SJSA1 (cell line): ENCODE results near the gene TRIP13. TPM values are rescaled to one million over a fixed set of nuclear protein-coding genes. Genes with fewer than 3 reads are reported as not detected.
"Not testable (repeated sequence)": the region's sequence is repeated elsewhere in the genome, so short reads cannot be mapped to it uniquely, and the experiment has no call there.

Experiments used
- DNase-seq, 2 experiments: peaks; one replicate each; pipeline ENCODE4 v3.0.0-alpha.2; 2015 to 2020; ENCODE audit warnings: low spot score in 2 of 2, low read depth in 1 of 2
- H3K27ac ChIP-seq: fragments of 250-450 bp; sonication (Bioruptor Pico); 2 replicates; pipeline ENCODE4 v1.5.1; 2020; ENCODE audit warnings: mild to moderate bottlenecking, moderate library complexity
- H3K27me3 ChIP-seq: fragments of 250-450 bp; sonication (Bioruptor Pico); replicated peaks from 2 replicates; pipeline ENCODE4 v1.5.1; 2020; ENCODE audit warnings: mild to moderate bottlenecking, moderate library complexity
- H3K36me3 ChIP-seq: fragments of 250-450 bp; sonication (Bioruptor Pico); 2 replicates; pipeline ENCODE4 v1.5.1; 2020; ENCODE audit warnings: mild to moderate bottlenecking
- H3K4me1 ChIP-seq: fragments of 250-450 bp; sonication (Bioruptor Pico); replicated peaks from 2 replicates; pipeline ENCODE4 v1.6.1; 2021; ENCODE audit warnings: mild to moderate bottlenecking
- H3K4me3 ChIP-seq: fragments of 250-450 bp; sonication (Bioruptor Pico); 2 replicates; pipeline ENCODE4 v1.5.1; 2020; ENCODE audit warnings: mild to moderate bottlenecking
- H3K9me3 ChIP-seq: fragments of 250-450 bp; sonication (Bioruptor Pico); replicated peaks from 2 replicates; pipeline ENCODE4 v1.5.1; 2020; ENCODE audit warnings: mild to moderate bottlenecking
- total RNA-seq: library from RNA; depleted of rRNA; stranded (reverse); fragments of >200 nt; shearing (Covaris generic); gene quantifications from 2 replicates; pipeline ENCODE4 v1.2.3, GENCODE V29; 2014

The TRIP13 gene
- total RNA-seq, 1 experiment from 2014 or later: 108 TPM

DNA sequence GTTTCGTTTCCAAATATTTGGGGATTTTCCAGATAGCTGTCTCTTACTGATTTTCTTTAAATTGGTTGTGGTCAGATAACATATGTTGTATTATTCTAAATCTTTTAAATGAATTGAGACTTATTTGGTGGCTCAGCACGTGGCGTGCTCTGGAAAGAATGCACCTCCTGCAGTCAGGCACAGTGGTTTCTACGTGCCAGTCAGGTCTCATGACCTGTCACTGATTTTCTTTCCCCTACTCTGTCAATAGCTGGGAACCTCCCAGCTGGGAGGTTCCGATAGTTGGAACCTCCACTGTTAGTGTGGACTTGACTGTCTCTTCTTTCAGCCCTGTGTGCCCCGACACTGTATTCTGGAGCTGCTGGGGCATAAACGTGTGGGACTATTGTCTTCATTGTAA, 27.6 kb downstream of the TRIP13 start:
- Histone ChIP-seq H3K27ac (peak overlapping the region; percentile 11; the same call in 1 of the 2 replicates), H3K4me3 (no peak overlapping the region), H3K4me1 (peaks cover 27% of the 10 kb centered on the region), H3K36me3 (peaks cover 35% of the 10 kb centered on the region), H3K27me3 (no peaks in the 10 kb centered on the region; the same call in 1 of the 2 replicates), H3K9me3 (peaks cover 3% of the 10 kb centered on the region; the same call in 1 of the 2 replicates)
- DNase-seq: no peak

GRCh38 chr5:921456-922435, 29.1 kb downstream of the TRIP13 start:
- Histone ChIP-seq H3K36me3 (peaks cover 23% of the 10 kb centered on the region), H3K4me1 (peaks cover 30% of the 10 kb centered on the region), H3K9me3 (peaks cover 3% of the 10 kb centered on the region; the same call in 1 of the 2 replicates), H3K27me3 (peaks cover 9% of the 10 kb centered on the region), H3K27ac (no peak overlapping the region), H3K4me3 (no peak overlapping the region)
- peak in 1 of 2 experiments; percentile 47 for DNase-seq

DNA sequence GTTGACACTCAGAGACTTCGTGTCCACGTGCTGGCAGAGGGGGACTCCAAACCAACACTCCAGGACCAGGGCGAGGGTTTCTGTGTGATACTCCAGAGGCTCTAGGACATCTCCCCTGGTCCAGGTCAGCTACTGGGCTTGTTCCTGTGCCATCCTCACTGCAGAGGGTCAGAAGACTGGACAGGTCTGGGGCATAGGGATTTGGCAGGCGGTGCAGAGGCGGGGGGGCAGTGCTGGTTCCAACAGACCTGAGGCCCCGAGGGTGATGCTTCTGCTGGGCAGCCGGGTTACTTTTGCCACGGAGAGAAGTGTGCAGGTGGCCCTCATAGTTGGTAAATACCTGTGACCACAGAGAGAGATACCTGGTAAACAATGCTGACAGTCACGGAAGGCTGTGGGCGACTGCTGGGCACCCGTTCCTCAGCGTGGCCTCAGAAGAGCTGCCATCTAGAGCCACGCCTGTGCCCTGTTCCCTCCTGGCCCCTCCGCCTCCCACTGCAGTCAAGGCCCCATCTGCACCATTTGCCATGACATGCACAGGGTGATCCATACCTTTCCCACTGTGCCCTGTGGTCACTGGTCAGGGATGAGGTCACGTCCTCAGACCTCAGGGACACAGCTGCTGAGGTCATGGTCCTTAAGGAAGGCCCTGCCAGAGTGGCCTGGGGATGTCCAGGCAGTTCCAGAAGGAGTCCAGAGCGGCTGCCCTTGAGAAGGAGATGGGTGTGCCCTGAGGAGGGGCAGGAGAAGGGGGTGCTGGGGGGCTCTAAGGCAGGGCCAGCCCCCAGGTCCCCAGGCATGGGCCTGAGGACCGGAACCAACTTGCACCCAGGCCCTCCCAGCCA, 30.0 kb downstream of the TRIP13 start:
- DNase-seq: no peak
- Histone ChIP-seq H3K4me3 (no peak overlapping the region), H3K27ac (no peak overlapping the region), H3K4me1 (peaks cover 34% of the 10 kb centered on the region), H3K9me3 (peaks cover 3% of the 10 kb centered on the region; the same call in 1 of the 2 replicates), H3K36me3 (peaks cover 14% of the 10 kb centered on the region), H3K27me3 (peaks cover 12% of the 10 kb centered on the region)

DNA sequence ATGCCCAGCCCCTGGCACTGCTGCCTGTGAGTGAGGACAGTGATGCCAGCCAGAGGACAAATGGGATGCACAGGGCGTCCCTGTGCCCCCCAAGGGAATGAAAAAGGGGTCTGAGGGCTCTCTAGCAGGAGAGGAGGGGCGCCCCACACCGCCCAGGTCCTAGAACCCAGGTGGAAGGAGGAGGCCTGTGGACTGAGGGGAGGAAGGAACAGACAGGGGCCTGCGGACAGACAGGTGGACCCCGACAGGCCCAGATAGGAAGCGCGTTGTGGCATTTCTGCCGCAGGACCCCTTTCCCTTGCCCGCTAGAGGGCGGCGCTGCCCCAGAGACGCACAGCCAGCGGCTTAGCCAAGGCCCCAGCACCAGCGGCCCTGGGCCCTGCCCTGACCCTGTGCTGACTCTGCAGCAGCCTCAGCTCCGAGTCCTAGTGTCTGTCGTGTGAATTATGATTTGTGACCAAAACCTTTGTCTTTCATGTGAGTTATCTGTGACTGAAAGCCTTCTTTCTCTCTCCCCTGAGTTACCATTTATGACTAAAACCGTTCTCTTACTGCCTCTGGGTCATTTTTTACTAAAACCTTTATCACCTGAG, 30.7 kb downstream of the TRIP13 start:
- Histone ChIP-seq H3K27me3 (peaks cover 12% of the 10 kb centered on the region), H3K4me1 (peaks cover 31% of the 10 kb centered on the region), H3K27ac (no peak overlapping the region), H3K9me3 (peaks cover 3% of the 10 kb centered on the region; the same call in 1 of the 2 replicates), H3K36me3 (peaks cover 9% of the 10 kb centered on the region), H3K4me3 (no peak overlapping the region)
- DNase-seq: peak; percentile 80 to 92

- H3K9me3 ChIP-seq: no peaks in the 10 kb centered on the region
- H3K4me3 ChIP-seq: no peak overlapping the region
- peak; percentile 40 to 65 for DNase-seq
- no peaks in the 10 kb centered on the region for H3K36me3 ChIP-seq
- H3K27ac ChIP-seq: no peak overlapping the region
- H3K4me1 ChIP-seq: peaks cover 10% of the 10 kb centered on the region
- H3K27me3 ChIP-seq: peaks cover 16% of the 10 kb centered on the region
Measured at GRCh38 chr5:926417-927171, 33.9 kb downstream of the TRIP13 start.

GRCh38 chr5:927172-928015, 34.7 kb downstream of the TRIP13 start:
- DNase-seq: peak in 1 of 2 experiments; percentile 48
- H3K4me1 ChIP-seq: peaks cover 10% of the 10 kb centered on the region
- H3K36me3 ChIP-seq: no peaks in the 10 kb centered on the region
- H3K4me3 ChIP-seq: no peak overlapping the region
- H3K9me3 ChIP-seq: no peaks in the 10 kb centered on the region
- peaks cover 19% of the 10 kb centered on the region for H3K27me3 ChIP-seq
- no peak overlapping the region for H3K27ac ChIP-seq

DNA sequence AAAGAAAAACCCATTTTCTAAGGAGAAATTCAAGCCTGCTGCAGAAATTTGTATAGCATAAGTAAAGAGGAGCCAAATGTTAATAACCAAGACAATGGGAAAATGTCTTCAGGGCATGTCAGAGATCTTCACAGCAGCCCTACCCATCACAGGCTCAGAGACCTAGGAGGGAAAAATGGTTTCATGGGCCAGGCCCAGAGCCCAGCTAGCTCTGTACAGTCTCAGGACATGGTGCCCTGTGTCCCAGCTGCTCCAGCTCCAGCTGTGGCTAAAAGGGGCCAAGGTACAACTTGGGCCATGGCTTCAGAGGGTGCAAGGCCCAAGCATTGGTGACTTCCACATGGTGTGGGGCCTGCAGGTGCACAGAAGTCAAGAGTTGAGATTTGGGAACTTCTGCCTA, 36.5 kb downstream of the TRIP13 start:
- not testable (repeated sequence) for H3K4me1 ChIP-seq, H3K36me3 ChIP-seq, H3K9me3 ChIP-seq, H3K4me3 ChIP-seq, H3K27ac ChIP-seq
- DNase-seq: peak in 1 of 2 experiments; percentile 23
- H3K27me3 ChIP-seq: peaks cover 19% of the 10 kb centered on the region

DNA sequence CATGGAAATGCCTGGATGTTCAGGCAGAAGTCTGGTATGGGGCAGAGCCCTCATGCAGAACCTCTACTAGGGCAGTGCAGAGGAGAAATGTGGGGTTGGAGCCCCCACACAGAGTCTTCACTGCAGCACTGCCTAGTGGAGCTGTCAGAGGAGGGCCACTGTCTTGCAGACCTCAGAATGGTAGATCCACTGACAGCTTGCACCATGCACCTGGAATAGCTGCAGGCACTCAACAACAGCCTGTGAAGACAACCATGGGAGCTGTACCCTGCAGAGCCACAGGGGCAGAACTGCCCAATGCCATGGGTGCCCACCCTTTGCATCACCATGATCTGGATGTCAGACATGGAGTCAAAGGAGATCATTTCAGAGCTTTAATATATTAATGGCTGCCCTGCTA, 36.9 kb downstream of the TRIP13 start:
- Histone ChIP-seq H3K27me3 (peaks cover 19% of the 10 kb centered on the region), H3K4me3 (no peak overlapping the region), H3K9me3 (no peaks in the 10 kb centered on the region), H3K4me1 (peaks cover 7% of the 10 kb centered on the region), H3K36me3 (no peaks in the 10 kb centered on the region), H3K27ac (no peak overlapping the region)
- peak in 1 of 2 experiments; percentile 33 for DNase-seq

DNA sequence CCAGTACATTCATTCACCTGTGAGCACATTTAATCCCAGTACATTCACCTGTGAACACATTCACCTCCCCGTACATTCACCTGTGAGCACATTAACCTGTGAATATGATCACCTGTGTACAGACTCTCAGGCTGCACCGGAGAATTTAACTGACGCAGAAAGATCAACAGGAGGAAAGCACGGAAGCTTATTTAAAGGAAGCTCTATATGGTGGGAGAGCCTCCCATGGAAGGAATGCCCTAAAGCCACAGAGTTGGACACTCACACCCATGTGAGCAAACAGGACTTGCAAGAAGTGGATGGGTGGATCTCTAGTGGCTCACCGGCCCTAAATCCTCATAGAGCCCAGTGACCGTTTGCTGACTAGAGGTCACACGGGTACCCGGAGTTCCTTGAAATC, 38.2 kb downstream of the TRIP13 start:
- H3K9me3 ChIP-seq: no peaks in the 10 kb centered on the region
- peaks cover 18% of the 10 kb centered on the region for H3K27me3 ChIP-seq

GRCh38 chr5:931570-932145, 39.0 kb downstream of the TRIP13 start:
- peaks cover 5% of the 10 kb centered on the region for H3K4me1 ChIP-seq
- DNase-seq: peak in 1 of 2 experiments; percentile 41
- H3K27me3 ChIP-seq: peaks cover 12% of the 10 kb centered on the region
- no peaks in the 10 kb centered on the region for H3K9me3 ChIP-seq
- no peak overlapping the region for H3K27ac ChIP-seq
- no peak overlapping the region for H3K4me3 ChIP-seq
- H3K36me3 ChIP-seq: no peaks in the 10 kb centered on the region

More for the DNA sequence above, 38.2 kb downstream of the TRIP13 start:
- Histone ChIP-seq H3K4me3 (no peak overlapping the region), H3K4me1 (peaks cover 7% of the 10 kb centered on the region), H3K27ac (no peak overlapping the region), H3K36me3 (no peaks in the 10 kb centered on the region)
- DNase-seq: peak in 1 of 2 experiments; percentile 35

GRCh38 chr5:932151-932627, 39.5 kb downstream of the TRIP13 start:
- Histone ChIP-seq H3K27me3 (peaks cover 8% of the 10 kb centered on the region), H3K36me3 (no peaks in the 10 kb centered on the region), H3K4me1 (peaks cover under 1% of the 10 kb centered on the region; the same call in 1 of the 2 replicates), H3K27ac (no peak overlapping the region), H3K9me3 (no peaks in the 10 kb centered on the region), H3K4me3 (no peak overlapping the region)
- DNase-seq: peak in 1 of 2 experiments; percentile 53
